ENCODE results near the gene FRMD3. TPM values are rescaled to one million over a fixed set of nuclear protein-coding genes. Genes with fewer than 3 reads are reported as not detected.

FRMD3 gene
- total and polyA plus RNA-seq, 8 donors = 1.3 to 18.0 (median 4.1) TPM

- 16 to 23% (median 18%) methylated on average over 5 of the region's 5 CpGs for WGBS, 5 donors
- Histone ChIP-seq H3K4me1 (no peaks in the 10 kb centered on the region), H3K9me3 (no peaks in the 10 kb centered on the region), H3K27me3 (peaks cover 0 to 8% (median 0%) of the 10 kb centered on the region in 3 donors), H3K4me3 (no peak overlapping the region), H3K27ac (no peak overlapping the region), H3K36me3 (no peaks in the 10 kb centered on the region)
- TF ChIP-seq POLR2AphosphoS5 (IDR thresholded peaks at IDR 0.05) (peak in 1 of 3 donors; percentile 18), EP300 (IDR thresholded peaks at IDR 0.05) (no peak), POLR2A (IDR thresholded peaks at IDR 0.05) (no peak)
- TF ChIP-seq, protein P1, sequence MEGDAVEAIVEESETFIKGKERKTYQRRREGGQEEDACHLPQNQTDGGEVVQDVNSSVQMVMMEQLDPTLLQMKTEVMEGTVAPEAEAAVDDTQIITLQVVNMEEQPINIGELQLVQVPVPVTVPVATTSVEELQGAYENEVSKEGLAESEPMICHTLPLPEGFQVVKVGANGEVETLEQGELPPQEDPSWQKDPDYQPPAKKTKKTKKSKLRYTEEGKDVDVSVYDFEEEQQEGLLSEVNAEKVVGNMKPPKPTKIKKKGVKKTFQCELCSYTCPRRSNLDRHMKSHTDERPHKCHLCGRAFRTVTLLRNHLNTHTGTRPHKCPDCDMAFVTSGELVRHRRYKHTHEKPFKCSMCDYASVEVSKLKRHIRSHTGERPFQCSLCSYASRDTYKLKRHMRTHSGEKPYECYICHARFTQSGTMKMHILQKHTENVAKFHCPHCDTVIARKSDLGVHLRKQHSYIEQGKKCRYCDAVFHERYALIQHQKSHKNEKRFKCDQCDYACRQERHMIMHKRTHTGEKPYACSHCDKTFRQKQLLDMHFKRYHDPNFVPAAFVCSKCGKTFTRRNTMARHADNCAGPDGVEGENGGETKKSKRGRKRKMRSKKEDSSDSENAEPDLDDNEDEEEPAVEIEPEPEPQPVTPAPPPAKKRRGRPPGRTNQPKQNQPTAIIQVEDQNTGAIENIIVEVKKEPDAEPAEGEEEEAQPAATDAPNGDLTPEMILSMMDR (IDR thresholded peaks at IDR 0.05) = peak in 5 of 7 experiments; percentile 39 to 65 (median 51)
- DNase-seq = peak; percentile 56 to 87
- intact Hi-C loops (cut with DNase I; ENCODE audit: low total_unique reads) = no loop called here
These were observed 339.0 kb downstream of the FRMD3 start for GRCh38 chr9:83199240-83199639.

DNA sequence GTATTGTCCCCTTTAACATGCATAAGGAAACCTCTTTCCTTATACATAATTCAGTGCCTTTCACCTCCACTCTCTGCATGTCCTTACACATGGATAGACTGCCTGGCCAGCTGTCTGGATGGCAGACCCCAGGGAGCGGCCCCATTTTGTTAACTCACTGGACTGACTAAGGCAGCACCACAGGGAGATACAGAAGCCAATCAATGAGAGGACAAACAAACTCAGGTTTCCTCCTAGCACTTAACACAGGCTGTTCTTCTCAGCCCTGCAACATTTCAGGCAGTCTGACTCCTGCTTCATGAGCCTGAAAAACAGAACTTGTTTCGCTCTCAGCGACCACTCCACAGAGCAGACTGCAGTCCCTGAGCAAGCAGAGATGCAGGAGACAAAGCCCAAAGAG is 339.8 kb downstream of the FRMD3 start:
- Histone ChIP-seq H3K9me3 (no peaks in the 10 kb centered on the region), H3K27ac (no peak overlapping the region), H3K4me3 (no peak overlapping the region), H3K4me1 (no peaks in the 10 kb centered on the region), H3K36me3 (no peaks in the 10 kb centered on the region), H3K27me3 (peaks cover 0 to 8% (median 0%) of the 10 kb centered on the region in 3 donors)
- intact Hi-C loops (cut with DNase I; ENCODE audit: low total_unique reads) = no loop called here
- 48 to 73% (median 63%) methylated on average over 3 of the region's 3 CpGs for whole genome bisulfite sequencing, 5 donors
- no peak for TF ChIP-seq EP300 (IDR thresholded peaks at IDR 0.05)
- no peak for TF ChIP-seq POLR2A (IDR thresholded peaks at IDR 0.05)
- no peak for TF ChIP-seq POLR2AphosphoS5 (IDR thresholded peaks at IDR 0.05)
- TF ChIP-seq, protein P1 (IDR thresholded peaks at IDR 0.05) = no peak
- no peak for DNase-seq

GRCh38 chr9:83197591-83197990 is 340.6 kb downstream of the FRMD3 start:
- Histone ChIP-seq H3K4me3 (no peak overlapping the region), H3K27ac (no peak overlapping the region), H3K27me3 (peaks cover 0 to 8% (median 0%) of the 10 kb centered on the region in 3 donors), H3K36me3 (no peaks in the 10 kb centered on the region), H3K9me3 (no peaks in the 10 kb centered on the region), H3K4me1 (no peaks in the 10 kb centered on the region)
- 21 to 37% (median 32%) methylated on average over 6 of the region's 6 CpGs for WGBS, 5 donors
- intact Hi-C loops (cut with DNase I; ENCODE audit: low total_unique reads) = no loop called here
- TF ChIP-seq EP300 (IDR thresholded peaks at IDR 0.05) (no peak), POLR2AphosphoS5 (IDR thresholded peaks at IDR 0.05) (no peak), POLR2A (IDR thresholded peaks at IDR 0.05) (no peak)
- TF ChIP-seq, protein P1 (IDR thresholded peaks at IDR 0.05) = no peak
- DNase-seq = no peak

DNA sequence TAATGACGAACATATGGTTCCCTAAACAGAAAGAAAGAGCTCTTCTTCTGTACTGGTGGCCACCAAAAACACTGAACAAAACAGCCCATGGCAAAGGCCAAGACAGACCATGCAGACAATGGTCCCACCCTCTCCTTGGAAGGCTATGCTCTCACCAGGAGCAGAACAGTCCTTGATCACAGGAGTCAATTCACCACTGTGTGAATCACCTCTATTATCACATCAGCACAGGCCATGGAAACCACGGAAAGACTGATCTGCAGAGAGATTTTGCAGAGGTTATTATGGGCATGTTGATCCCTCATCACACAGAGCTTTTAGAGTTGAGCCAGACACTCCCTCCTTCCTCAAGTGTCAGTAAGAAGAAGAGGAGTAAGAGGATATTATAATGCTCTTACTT is 341.3 kb downstream of the FRMD3 start:
- H3K4me1 ChIP-seq = no peaks in the 10 kb centered on the region
- intact Hi-C loops (cut with DNase I; ENCODE audit: low total_unique reads) = no loop called here
- peaks cover 0 to 8% (median 0%) of the 10 kb centered on the region in 3 donors for H3K27me3 ChIP-seq
- H3K36me3 ChIP-seq = no peaks in the 10 kb centered on the region
- no peak for DNase-seq
- no peaks in the 10 kb centered on the region for H3K9me3 ChIP-seq
- no peak overlapping the region for H3K4me3 ChIP-seq
- TF ChIP-seq POLR2A (IDR thresholded peaks at IDR 0.05) = no peak
- no peak for TF ChIP-seq EP300 (IDR thresholded peaks at IDR 0.05)
- TF ChIP-seq, protein P1 (IDR thresholded peaks at IDR 0.05) = no peak
- TF ChIP-seq POLR2AphosphoS5 (IDR thresholded peaks at IDR 0.05) = no peak
- WGBS, 5 donors = 74 to 83% (median 82%) methylated on average over 2 of the region's 2 CpGs
- H3K27ac ChIP-seq = no peak overlapping the region

Small RNA genes lying within 50 kb of the gene (small RNA-seq; reads per million reads assigned to genes)
- 0 reads per million in 4 donors for gene AL137847.3
- 0 reads per million in 4 donors for gene RN7SKP242
- 0 reads per million in 4 donors for gene RNU4-29P

Other genes with a start within 250 kb of the FRMD3 start
- 10 to 100 TPM in 1 of 5 donors, 1 to 10 TPM in 3, not detected in 1; 2.6 to 24.3 (median 5.1) TPM for gene IDNK, start 84.7 kb upstream of the FRMD3 start, total RNA-seq
- 10 to 100 TPM in 1 of 3 donors, 1 to 10 TPM in 2; 8.0 to 12.8 (median 9.8) TPM for gene IDNK, start 84.7 kb upstream of the FRMD3 start, polyA plus RNA-seq
- 100 to 1,000 TPM in 2 of 5 donors, 10 to 100 TPM in 3; 68.3 to 124 (median 91.6) TPM for gene UBQLN1, start 169.6 kb upstream of the FRMD3 start, total RNA-seq
- gene UBQLN1, start 169.6 kb upstream of the FRMD3 start, polyA plus RNA-seq = 10 to 100 TPM; 24.5 to 34.5 (median 27.1) TPM